HG03066 (cell line): ENCODE results near the gene SPSB1.
"Not testable (repeated sequence)": the region's sequence is repeated elsewhere in the genome, so short reads cannot be mapped to it uniquely, and the experiment has no call there.

Experiments used
- ATAC-seq: cut with Tn5 transposase; IDR thresholded peaks from one replicate; pipeline ENCODE4 v1.9.1; 2021; ENCODE audit warnings: low read depth; ENCODE audit not compliant: unreplicated experiment

SPSB1 gene

DNA sequence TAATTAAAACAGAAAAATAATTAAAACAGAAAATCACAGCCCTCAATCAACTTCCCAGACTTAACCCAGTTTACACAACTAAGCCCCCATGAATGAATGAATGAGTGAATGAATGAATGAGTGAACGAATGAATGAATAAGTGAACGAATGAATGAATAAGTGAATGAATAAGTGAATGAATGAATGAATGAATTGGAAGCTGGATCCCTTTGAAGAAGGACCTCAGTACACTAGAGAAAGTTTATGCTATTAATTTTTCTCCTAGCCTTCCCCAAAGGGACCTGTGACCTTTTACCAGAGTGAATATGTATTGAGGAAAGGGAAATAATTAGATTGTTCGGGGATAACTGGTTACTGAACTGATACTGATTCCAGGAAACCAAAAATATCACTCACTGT is 5.6 kb downstream of the SPSB1 start:
- no peak for ATAC-seq

DNA sequence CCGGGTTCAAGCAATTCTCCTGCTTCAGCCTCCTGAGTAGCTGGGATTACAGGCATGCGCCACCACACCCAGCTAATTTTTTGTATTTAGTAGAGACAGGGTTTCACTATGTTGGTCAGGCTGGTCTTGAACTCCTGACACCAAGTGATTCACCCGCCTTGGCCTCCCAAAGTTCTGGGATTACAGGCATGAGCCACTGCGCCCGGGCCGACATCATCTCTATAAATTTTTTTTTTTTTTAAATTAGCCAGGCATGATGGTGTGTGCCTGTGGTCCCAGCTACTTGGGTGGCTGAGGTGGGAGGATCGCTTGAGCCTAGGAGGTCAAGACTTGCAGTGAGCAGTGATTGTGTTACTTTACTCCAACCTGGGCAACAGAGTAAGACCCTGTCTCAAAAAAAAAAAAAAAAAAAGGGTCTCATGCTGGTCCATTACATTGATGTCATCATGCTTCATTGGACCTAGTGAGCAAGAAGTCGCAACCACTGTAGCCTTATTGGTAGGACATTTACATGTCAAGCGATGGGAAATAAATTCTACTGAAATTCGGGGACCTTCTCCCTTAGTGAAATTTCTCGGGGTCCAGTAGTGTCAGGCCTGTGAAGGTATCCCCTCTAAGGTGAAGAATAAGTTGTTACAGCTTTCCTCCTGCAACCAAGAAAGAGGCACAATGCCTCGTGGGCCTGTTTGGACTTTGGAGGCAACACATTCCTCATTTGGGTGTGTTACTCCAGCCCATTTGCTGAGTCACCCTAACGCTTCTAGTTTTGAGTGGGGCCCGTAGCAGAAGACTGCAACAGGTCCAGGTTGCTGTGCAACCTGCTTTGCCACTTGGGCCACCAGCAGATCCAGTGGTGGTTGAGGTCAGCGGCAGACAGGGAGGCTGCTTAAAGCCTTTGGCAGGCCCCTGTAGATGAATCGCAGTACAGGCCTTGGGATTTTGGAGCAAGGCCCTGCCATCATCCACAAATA is 7.2 kb downstream of the SPSB1 start:
- not testable (repeated sequence) for ATAC-seq

DNA sequence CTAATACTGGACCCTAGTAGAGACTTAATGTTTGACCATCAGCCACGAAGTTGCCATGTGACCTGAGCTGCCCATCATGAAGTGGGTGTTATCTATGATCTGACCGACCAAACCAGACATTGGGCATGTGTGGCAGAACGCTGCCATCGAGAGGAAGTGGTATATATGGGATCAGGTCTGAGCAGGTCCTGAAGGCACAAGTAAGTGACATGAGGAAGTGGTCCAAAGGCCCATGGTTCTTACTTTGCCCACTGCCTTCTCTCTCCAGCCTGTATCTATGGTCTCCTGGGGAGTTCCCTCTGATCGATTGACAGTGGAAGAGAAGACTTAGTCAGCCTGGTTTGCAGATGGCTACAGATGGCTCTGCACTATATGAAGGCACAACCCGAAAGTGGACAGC is 7.9 kb downstream of the SPSB1 start:
- ATAC-seq, result no peak

DNA sequence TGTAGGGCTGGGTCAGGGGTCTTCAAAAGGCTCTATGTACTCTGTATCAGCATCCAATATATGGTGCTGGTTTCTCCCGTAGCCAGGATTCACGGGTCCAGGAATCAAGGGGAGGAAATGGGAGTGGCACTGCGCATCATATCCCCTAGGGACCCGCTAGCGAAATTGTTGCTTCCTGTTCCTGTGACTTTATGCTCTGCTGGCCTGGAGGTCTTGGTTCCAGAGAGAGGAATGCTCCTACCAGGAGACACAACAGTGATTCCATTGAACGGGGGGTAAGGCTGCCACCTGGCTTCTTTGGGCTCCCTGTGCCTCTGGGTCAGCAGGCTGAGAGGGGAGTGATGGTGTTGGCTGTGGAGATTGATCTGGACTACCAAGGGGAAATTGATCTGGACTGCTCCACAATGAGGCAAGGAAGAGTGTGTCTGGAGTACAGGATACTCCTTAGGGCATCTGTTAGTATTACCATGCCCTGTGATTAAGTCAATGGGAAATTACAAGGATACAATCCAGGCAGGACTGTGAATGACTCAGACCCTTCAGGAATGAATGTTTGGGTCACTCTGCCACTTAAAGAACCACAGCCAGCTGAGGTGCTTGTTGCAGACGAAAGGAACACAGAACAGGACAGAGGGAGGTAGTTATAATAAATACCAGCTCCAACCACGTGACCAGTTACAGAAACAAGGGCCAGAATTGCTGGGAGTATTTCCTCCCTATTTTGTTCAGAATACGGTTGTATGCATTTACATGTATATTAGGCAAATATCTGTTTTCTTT is 10.2 kb downstream of the SPSB1 start:
- ATAC-seq, result no peak

DNA sequence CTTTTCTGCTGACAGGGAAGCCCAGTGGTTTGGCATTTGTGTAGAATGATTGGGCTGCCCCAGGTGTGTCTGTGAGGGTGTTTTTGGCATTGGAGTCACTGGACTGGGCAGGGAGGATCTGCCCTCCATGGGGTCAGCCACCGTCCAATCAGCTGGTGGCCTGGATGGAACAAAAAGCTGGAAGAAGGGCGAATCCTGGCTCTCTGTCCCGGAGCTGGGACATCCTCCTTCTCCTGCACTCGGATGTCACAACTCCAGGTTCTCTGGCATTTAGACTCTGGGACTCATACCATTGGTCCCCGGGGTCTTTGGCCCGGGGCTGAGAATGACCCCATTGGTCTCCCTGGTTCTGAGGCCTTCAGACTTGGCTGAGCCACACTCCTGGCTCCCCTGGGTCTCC is 11.2 kb downstream of the SPSB1 start:
- no peak for ATAC-seq

DNA sequence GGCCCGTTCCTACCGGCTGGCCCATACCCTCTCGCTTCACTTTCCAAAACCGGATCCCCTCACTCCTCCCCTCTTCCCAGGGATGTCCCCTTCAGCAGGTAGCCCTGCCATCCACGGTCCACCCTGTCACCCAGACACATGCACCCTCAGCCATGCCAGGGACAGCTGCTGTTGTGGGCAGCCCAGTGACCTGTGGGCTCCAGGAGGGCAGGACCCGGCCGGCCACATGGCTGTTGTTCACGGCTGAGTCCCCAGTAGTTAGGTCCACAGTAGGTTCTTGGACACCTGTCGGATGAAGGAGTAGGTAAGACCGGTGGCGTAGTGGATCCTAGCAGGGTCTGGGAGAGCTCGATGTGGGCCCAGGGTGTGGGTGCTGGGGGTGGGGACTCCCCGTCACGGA is 12.5 kb downstream of the SPSB1 start:
- ATAC-seq, result no peak

DNA sequence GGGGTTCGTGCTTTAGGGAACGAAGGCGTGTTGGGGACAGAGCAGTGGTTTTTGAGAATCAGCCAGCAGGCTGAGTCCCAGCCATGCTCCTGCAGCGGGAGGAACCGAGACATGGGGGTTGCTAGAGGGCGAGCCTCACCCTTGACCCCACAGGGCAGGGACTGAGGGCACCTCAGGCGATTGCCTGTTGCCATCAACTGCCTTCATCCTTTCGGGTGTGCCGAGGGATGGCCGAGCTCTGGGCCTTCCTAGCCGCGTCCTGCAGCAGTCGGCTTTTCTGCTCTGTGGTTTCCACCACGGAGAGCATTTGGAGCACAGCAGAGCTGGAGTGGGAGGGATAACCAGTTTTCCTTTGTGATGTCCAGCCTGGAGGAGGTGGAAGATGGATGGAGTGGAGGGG is 13.3 kb downstream of the SPSB1 start:
- no peak for ATAC-seq

GRCh38 chr1:9307303-9307702 is 14.6 kb downstream of the SPSB1 start:
- ATAC-seq, result no peak

- no peak for ATAC-seq
Observed at GRCh38 chr1:9308236-9308785, 15.6 kb downstream of the SPSB1 start.

- no peak for ATAC-seq
Observed at GRCh38 chr1:9309080-9309479, 16.4 kb downstream of the SPSB1 start.

DNA sequence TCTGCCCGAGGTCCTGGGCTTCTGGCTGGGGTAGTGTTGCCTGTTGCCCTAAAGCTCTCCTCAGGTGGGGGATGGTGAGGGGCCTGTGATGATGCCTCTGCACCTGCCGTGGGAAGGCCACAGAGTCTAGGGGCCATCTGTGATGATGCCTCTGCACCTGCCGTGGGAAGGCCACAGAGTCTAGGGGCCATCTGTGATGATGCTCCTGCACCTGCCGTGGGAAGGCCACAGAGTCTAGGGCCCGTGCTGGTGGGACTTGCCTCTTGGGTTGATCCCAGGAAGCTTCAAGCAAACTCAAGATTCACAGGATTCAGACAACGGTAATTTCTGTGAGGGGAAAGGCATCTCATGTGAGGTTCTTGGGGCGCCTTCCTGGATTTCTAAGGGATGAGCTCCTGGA is 17.3 kb downstream of the SPSB1 start:
- no peak for ATAC-seq

DNA sequence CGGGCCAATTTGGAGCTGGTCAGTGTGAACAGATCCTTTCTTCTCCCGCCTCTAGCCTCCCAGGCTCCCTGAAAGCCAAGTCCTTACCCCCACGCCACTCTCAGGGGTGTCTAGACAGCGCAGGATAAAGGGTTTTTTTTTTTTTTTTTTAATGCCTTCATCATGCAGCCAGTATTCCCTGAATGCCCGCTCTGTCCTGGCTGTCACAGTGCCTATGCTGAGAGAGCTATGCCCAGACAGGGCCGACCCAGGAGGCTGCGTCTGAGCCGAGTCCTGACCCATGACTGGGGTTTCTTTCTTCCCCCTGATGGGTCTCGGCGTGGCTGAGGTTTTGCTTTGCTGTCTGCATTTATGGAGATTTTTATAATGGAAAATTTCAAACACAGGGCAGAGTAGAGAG is 18.3 kb downstream of the SPSB1 start:
- ATAC-seq, result no peak

GRCh38 chr1:9311479-9311878 is 18.8 kb downstream of the SPSB1 start:
- ATAC-seq, result no peak

DNA sequence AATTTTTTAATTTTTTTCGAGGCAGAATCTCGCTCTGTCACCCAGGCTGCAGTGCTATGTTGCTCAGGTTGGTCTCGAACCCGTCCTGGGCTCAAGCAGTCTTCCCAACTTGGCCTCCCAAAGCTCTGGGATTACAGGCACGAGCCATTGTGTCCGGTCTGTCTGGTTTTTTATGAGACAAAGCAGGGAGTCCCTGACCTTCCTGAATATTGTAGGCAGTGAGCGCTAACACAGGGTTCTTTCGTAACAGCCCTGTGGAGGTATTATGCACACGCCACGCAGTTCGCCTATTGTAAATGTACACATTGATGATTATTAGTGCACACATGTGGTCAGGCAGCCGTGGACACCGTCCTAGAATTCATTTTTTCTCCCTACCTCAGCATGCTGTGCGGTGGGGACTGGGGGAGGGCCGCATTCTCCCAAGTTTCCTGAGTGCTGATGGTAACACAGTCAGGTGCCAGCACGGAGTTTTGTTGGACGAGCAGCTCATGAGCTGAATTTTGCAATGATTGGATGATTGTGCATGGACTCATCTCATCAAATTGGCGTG is 19.6 kb downstream of the SPSB1 start:
- ATAC-seq, result no peak

- no peak for ATAC-seq
Observed at GRCh38 chr1:9313576-9313975, 20.9 kb downstream of the SPSB1 start.

DNA sequence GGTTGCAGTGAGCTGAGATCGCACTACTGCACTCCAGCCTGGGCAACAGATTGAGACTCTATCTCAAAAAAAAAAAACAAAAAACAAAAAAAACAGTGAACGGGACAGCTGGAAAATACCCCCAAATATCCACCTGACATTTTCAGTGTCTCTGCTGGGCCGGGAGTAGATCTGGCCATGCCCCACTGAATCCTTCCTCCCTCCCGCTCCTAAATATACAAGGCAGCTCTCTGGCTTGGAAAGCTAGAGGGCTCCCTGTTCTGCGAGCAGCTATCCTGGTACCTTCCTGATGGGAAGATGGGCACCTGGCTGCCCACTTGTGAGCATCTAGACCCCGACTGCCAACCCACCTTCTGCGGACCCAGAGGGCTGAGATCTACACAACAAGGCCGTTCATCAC is 21.4 kb downstream of the SPSB1 start:
- no peak for ATAC-seq

DNA sequence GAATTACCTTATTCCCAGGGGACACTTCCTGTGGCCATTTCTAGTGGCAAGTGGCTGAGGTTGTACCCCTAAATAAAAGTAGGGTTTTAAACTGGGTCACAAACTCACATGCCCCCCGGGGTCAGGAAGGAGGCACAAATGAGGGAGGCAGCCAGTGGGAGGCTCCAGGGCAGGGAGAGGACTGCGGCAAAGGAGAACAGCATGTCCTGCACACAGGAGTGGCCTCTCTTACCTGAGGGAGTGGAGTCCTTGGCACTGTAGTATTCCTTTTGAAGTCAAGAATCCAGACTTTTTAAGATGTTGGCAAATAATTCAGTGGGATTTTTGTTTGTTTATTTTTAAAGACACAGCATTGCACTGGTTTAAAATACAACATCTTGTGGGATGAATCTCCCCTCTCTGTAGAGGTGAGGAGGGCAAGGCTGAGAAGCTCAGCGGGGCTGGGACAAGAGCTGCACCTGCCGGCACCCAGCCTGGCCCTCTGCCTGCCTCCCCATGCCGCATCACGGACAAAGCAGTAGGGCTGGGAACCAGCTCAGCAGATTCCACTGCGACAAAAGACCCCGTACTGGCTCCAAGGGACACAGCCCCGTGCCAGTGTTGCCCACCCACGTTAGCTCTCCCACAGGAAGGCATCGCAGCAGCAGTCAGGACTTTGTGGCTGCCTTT is 22.2 kb downstream of the SPSB1 start:
- ATAC-seq, result no peak

DNA sequence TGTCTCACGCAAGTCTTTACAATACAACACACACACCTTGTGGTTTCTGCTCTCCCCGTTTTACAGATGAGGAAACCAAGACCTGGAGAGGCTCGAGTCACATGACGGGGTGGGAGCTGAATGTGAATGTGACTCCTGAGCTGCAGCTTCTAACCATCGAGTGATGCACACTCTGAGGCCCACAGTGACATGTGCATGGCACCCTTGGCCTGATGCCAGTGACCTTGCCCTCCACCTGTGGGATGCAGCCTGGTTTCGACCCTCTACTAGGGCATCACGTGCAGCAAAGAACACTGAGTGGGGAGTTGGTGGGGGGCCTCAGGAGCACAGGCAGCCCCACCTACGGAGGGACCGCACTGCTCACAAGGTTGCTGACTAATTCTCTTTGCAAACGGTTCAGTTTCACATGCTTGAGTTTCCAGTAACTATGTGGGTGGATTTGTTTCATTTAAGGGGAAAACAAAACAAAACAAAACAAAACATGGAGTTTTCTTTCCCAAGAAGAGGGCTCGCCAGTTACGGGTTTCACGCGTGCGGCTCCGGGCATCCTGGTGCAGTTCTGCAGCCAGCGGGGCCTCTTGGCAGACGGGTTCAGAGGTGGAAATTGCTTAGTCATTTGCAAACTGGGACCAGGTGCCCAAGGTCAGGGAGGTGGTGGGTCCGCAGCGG is 22.9 kb downstream of the SPSB1 start:
- ATAC-seq, result no peak

GRCh38 chr1:9316080-9316444 is 23.4 kb downstream of the SPSB1 start:
- ATAC-seq, result no peak

- ATAC-seq, result no peak
Observed at GRCh38 chr1:9316512-9316911, 23.8 kb downstream of the SPSB1 start.
